CD4-positive, alpha-beta T cell (primary cell): ENCODE measurements around the gene SH3BGRL3. TPM values are rescaled to one million over a fixed set of nuclear protein-coding genes. Genes with fewer than 3 reads are reported as not detected.
A peak's percentile ranks its signal among the peaks of the same experiment; 100 is the strongest.

Source experiments
- ATAC-seq: fragments of 200-7000 bp; cut with Tn5 transposase; one replicate; pipeline ENCODE4 v1.10.0; 2022; ENCODE audit warnings: mild to moderate bottlenecking; ENCODE audit not compliant: poor library complexity
- CTCF ChIA-PET: fragments of 350-600 bp; sonication (Branson Sonifier 250); formaldehyde crosslinking; loops from one replicate; lab custom pipeline; 2021; ENCODE audit warnings: antibody characterized with exemption, inconsistent platforms; lab: Charles Lee
- POLR2A ChIA-PET: fragments of 350-600 bp; sonication (Branson Sonifier 250); formaldehyde crosslinking; loops from one replicate; lab custom pipeline; 2021; ENCODE audit warnings: antibody characterized with exemption, inconsistent platforms; lab: Charles Lee
- DNase-seq, 14 experiments: peaks; one replicate each; pipeline ENCODE4 v3.0.0-alpha.2; 2013 to 2020; ENCODE audit warnings: mixed read lengths in 2 of 14
- H3K27ac ChIP-seq, 2 donors: one replicate each; pipeline versions ENCODE4 v1.5.1 to v1.7.0; 2013; ENCODE audit warnings: low read length in 2 of 2, low read depth in 1 of 2, mild to moderate bottlenecking in 1 of 2
- H3K27me3 ChIP-seq, 2 experiments: 1 replicate in 1 of 2; 2 replicates in 1 of 2; pipeline versions ENCODE4 v1.6.1 to v1.7.0; 2013; ENCODE audit warnings: low read length in 2 of 2, control low read depth in 1 of 2, mild to moderate bottlenecking in 1 of 2, moderate library complexity in 1 of 2; ENCODE audit not compliant: insufficient read depth in 2 of 2, control insufficient read depth in 1 of 2
- H3K36me3 ChIP-seq: one replicate; pipeline ENCODE4 v1.6.1; 2013; ENCODE audit warnings: low read length, control low read depth; ENCODE audit not compliant: insufficient read depth
- H3K4me1 ChIP-seq: one replicate; pipeline ENCODE4 v1.6.1; 2013; ENCODE audit warnings: low read length, control low read depth; ENCODE audit not compliant: insufficient read depth
- H3K4me3 ChIP-seq: one replicate; pipeline ENCODE4 v1.5.1; 2013; ENCODE audit warnings: mild to moderate bottlenecking, low read length, moderate library complexity
- H3K9me3 ChIP-seq, 2 experiments: 1 replicate in 1 of 2; 2 replicates in 1 of 2; pipeline versions ENCODE4 v1.6.1 to v1.7.0; 2013; ENCODE audit warnings: low read length in 2 of 2, mild to moderate bottlenecking in 2 of 2, control low read depth in 1 of 2, moderate library complexity in 1 of 2; ENCODE audit not compliant: control insufficient read depth in 1 of 2, insufficient read depth in 1 of 2
- H3K27ac Mint-ChIP-seq: one replicate; pipeline ENCODE4 v1.8.0; 2020; ENCODE audit warnings: mixed read lengths
- H3K27me3 Mint-ChIP-seq: one replicate; pipeline ENCODE4 v1.8.0; 2021; ENCODE audit warnings: mixed read lengths
- H3K36me3 Mint-ChIP-seq: one replicate; pipeline ENCODE4 v1.8.0; 2021; ENCODE audit warnings: low read depth, mixed read lengths
- H3K4me1 Mint-ChIP-seq: one replicate; pipeline ENCODE4 v1.8.0; 2021; ENCODE audit warnings: low read depth, mixed read lengths
- H3K4me3 Mint-ChIP-seq: one replicate; pipeline ENCODE4 v1.8.0; 2020; ENCODE audit warnings: mild to moderate bottlenecking, mixed read lengths
- H3K9me3 Mint-ChIP-seq: one replicate; pipeline ENCODE4 v1.8.0; 2020; ENCODE audit warnings: mixed read lengths
- intact Hi-C, 2 experiments: fragments of 100-400 bp; cut with DNase I in 1 of 2; cut with micrococcal nuclease in 1 of 2; formaldehyde crosslinking; loops; one replicate each; pipeline versions ENCODE4 v1.15.1 to v1.9.0; 2023 to 2025; cut with DNase I, micrococcal nuclease
- total RNA-seq, 174 experiments: library from RNA in 2 of 174; stranded (reverse) in 2 of 174; gene quantifications; one replicate each; pipeline ENCODE4 v1.2.3 and lab custom pipeline; 2021 to 2026
- TF ChIP-seq, protein P1 (sequence below): fragments of 200-600 bp; IDR thresholded peaks from one replicate; pipeline ENCODE4 v1.8.0; 2022; ENCODE audit warnings: antibody characterized with exemption, mild to moderate bottlenecking

Gene SH3BGRL3
- total RNA-seq, 2 experiments from 2014 or later, result 178 to 193 TPM

DNA sequence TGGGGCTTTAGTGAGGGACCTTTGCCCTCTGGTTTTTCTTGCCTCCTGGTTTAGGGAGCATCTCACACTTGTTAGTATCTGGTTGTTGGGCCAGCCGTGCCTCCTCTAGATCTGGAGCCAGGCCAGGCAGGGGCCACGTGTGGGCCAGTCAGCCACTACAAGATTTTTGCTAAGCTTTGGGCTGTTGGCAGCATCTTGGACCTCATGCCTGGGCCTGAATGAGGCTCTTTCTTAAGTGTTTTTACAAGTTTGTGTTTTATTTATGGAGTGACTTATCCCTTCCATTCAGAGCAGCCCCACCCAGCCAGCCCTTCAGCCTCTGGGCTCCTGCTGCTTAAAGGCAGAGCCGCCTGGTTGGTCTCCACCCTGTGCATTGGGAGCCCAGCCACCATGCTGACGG, 1.6 kb upstream of the SH3BGRL3 start:
- TF ChIP-seq, protein P1, sequence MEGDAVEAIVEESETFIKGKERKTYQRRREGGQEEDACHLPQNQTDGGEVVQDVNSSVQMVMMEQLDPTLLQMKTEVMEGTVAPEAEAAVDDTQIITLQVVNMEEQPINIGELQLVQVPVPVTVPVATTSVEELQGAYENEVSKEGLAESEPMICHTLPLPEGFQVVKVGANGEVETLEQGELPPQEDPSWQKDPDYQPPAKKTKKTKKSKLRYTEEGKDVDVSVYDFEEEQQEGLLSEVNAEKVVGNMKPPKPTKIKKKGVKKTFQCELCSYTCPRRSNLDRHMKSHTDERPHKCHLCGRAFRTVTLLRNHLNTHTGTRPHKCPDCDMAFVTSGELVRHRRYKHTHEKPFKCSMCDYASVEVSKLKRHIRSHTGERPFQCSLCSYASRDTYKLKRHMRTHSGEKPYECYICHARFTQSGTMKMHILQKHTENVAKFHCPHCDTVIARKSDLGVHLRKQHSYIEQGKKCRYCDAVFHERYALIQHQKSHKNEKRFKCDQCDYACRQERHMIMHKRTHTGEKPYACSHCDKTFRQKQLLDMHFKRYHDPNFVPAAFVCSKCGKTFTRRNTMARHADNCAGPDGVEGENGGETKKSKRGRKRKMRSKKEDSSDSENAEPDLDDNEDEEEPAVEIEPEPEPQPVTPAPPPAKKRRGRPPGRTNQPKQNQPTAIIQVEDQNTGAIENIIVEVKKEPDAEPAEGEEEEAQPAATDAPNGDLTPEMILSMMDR, result no peak
- intact Hi-C loops, result loop anchor here in 1 of 2 experiments (5.0 kb wide), 1 partner anchor 41 kb away; no protein-coding TSS in a partner anchor
- no peak for DNase-seq
- H3K9me3 Mint-ChIP-seq, result no peaks in the 10 kb centered on the region
- ATAC-seq, result no peak
- no peaks in the 10 kb centered on the region for H3K9me3 ChIP-seq
- H3K4me1 Mint-ChIP-seq, result peaks cover 70% of the 10 kb centered on the region
- no peak overlapping the region for H3K4me3 ChIP-seq
- peaks cover 76% of the 10 kb centered on the region for H3K4me1 ChIP-seq
- H3K27me3 ChIP-seq, result no peaks in the 10 kb centered on the region
- H3K27ac ChIP-seq, result peak overlapping the region; percentile 84 to 91
- H3K36me3 ChIP-seq, result peaks cover 33% of the 10 kb centered on the region
- H3K27ac Mint-ChIP-seq, result peak overlapping the region; percentile 95
- no peaks in the 10 kb centered on the region for H3K27me3 Mint-ChIP-seq
- POLR2A ChIA-PET, result interaction anchor here (2.2 to 20.7 kb wide), 3 partner anchors 10 to 81 kb away, joined by 11 to 977 read pairs (median 33); partner anchors contain the start of gene CD52
- CTCF ChIA-PET, result interaction anchor here (5.1 kb wide), 1 partner anchor 40 kb away, joined by 158 read pairs; the partner anchor contains the start of gene CD52
- H3K4me3 Mint-ChIP-seq, result peak overlapping the region; percentile 62
- H3K36me3 Mint-ChIP-seq, result peaks cover 62% of the 10 kb centered on the region

DNA sequence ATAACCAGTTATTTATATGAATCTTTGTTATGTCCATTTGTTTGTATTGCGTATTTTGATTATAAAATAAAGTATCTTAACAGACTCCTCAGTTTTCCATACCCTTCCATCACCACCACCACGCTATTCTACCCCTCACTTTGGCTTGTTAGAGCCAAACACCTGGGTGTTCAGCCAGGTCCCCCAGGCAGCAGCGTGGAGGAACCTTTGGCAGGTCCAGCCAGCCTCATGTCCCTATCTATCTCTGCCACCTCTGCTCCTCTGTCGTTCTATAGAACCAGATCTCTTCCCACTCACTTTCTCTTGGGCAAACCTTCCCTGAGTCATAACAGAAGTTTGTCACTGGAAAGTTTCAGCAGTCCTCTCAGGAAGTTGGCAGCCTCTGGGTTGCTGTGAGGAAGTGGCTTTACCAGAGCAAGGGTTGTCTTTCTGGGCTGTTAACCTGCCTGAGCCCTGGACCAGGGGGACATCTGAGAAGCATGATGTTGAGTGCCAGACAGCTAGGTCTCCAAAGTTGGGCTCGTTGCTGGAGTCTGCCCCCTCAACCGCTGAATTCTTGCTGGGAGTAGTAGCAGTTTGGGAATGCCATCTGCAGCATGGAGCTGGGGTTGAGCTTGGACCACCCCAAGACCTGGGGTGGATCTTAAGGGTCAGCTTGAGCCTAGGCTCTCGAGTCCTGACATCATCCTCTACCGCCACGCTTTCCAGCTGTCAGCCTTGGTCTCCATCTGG, 996 bp upstream of the SH3BGRL3 start:
- CTCF ChIA-PET, result interaction anchor here (0.9 to 5.1 kb wide), 14 partner anchors 10 to 138 kb away, joined by 3 to 158 read pairs (median 6); partner anchors contain the start of genes CD52, CEP85 and UBXN11
- TF ChIP-seq, protein P1, result no peak
- Mint-ChIP-seq H3K4me1 (peaks cover 75% of the 10 kb centered on the region), H3K27ac (peak overlapping the region; percentile 95), H3K4me3 (peak overlapping the region; percentile 92), H3K9me3 (no peaks in the 10 kb centered on the region), H3K36me3 (peaks cover 66% of the 10 kb centered on the region), H3K27me3 (no peaks in the 10 kb centered on the region)
- Histone ChIP-seq H3K27me3 (no peaks in the 10 kb centered on the region), H3K36me3 (peaks cover 38% of the 10 kb centered on the region), H3K4me3 (peak overlapping the region; percentile 72), H3K4me1 (peaks cover 82% of the 10 kb centered on the region), H3K27ac (peak overlapping the region; percentile 84 to 91), H3K9me3 (no peaks in the 10 kb centered on the region)
- intact Hi-C loops, result loop anchor here in 1 of 2 experiments (5.0 kb wide), 1 partner anchor 42 kb away; no protein-coding TSS in a partner anchor
- ATAC-seq (no peak), DNase-seq (peak in 5 of 14 experiments; percentile 12 to 76 (median 64))
- POLR2A ChIA-PET, result interaction anchor here (1.0 to 20.7 kb wide), 7 partner anchors 10 to 109 kb away, joined by 3 to 977 read pairs (median 10); partner anchors contain the start of genes CD52, UBXN11 and ZNF593

DNA sequence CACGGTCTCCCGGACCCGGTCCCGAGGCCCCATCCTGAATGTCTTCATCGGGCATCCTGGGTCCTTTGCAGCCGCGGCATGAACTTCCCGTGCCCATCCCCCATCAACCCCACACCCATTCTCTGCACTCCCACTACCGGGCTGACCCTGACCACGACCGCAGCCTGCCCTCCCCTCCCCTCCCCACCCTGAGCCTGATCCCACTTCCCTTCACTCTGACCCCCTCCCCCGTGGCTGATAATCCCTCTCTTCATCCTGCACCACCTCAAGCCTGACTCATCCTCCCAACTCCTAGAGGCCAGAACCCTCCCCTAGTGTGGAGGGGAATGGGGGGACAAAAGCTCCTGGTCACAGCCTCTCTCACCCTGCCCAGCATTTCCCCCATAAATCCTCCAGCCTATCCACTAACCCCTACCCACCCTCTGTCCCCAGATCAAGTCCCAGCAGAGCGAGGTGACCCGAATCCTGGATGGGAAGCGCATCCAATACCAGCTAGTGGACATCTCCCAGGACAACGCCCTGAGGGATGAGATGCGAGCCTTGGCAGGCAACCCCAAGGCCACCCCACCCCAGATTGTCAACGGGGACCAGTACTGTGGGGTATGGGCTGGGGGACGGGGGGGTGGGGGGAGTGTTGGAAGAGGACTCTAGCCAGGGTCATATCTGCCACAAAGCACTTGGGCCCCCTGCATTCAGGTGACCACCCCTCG, 602 bp downstream of the SH3BGRL3 start:
- peak overlapping the region; percentile 72 for H3K4me3 ChIP-seq
- TF ChIP-seq, protein P1, result no peak
- ChIA-PET CTCF (interaction anchor here (0.5 to 1.9 kb wide), 9 partner anchors 8 to 1461 kb away, joined by 3 to 17 read pairs (median 5); partner anchors contain the start of gene CD52), POLR2A (interaction anchor here (1.1 to 20.7 kb wide), 8 partner anchors 8 to 220 kb away, joined by 3 to 977 read pairs (median 8); partner anchors contain the start of genes CD52, CEP85, DHDDS and UBXN11)
- H3K36me3 Mint-ChIP-seq, result peaks cover 61% of the 10 kb centered on the region
- H3K4me3 Mint-ChIP-seq, result peak overlapping the region; percentile 92
- peaks cover 89% of the 10 kb centered on the region for H3K4me1 Mint-ChIP-seq
- peaks cover 37% of the 10 kb centered on the region for H3K36me3 ChIP-seq
- no peaks in the 10 kb centered on the region for H3K9me3 ChIP-seq
- H3K27me3 Mint-ChIP-seq, result no peaks in the 10 kb centered on the region
- intact Hi-C loops, result loop anchor here in 1 of 2 experiments (5.0 kb wide), 1 partner anchor 192 kb away; the partner anchor contains the start of gene HMGN2
- H3K27ac Mint-ChIP-seq, result peak overlapping the region; percentile 95
- H3K27me3 ChIP-seq, result no peaks in the 10 kb centered on the region
- ATAC-seq (no peak), DNase-seq (peak in 6 of 14 experiments; percentile 18 to 57 (median 43))
- peak overlapping the region; percentile 71 to 91 for H3K27ac ChIP-seq
- peaks cover 95% of the 10 kb centered on the region for H3K4me1 ChIP-seq
- H3K9me3 Mint-ChIP-seq, result no peaks in the 10 kb centered on the region
